ENCODE data around the gene TF. TPM values are rescaled to one million over a fixed set of nuclear protein-coding genes. Genes with fewer than 3 reads are reported as not detected.
"Not testable (repeated sequence)": the region's sequence is repeated elsewhere in the genome, so short reads cannot be mapped to it uniquely, and the experiment has no call there.

TF gene
- total RNA-seq, 1 donor from 2014 or later: 4.4 TPM

DNA sequence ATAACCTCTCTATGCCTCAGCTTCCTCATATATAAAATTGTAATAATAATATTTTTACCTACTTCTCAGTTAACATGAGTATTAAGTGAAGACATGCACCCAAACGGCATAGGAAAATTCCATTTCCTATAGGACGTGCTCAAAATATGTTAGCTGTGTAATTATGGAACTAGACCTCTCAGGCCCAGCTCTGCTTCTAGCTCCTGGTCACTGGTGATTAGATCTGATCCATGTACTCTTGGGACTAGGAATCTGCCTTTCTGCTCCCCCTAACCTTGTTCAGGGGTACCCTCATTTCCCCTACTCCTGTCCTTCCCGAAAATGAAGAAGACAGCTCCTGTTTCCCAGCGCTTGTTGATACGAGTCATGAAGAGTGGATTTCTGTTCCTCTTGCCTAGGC, 29.6 kb downstream of the TF start:
- peaks cover 8% of the 10 kb centered on the region for H3K27me3 Mint-ChIP-seq
- DNase-seq (ENCODE audit: low spot score, unreplicated experiment): no peak
- no peak overlapping the region for H3K27ac Mint-ChIP-seq
- H3K9me3 Mint-ChIP-seq (ENCODE audit: low read depth): no peaks in the 10 kb centered on the region
- TF ChIP-seq, protein P1, sequence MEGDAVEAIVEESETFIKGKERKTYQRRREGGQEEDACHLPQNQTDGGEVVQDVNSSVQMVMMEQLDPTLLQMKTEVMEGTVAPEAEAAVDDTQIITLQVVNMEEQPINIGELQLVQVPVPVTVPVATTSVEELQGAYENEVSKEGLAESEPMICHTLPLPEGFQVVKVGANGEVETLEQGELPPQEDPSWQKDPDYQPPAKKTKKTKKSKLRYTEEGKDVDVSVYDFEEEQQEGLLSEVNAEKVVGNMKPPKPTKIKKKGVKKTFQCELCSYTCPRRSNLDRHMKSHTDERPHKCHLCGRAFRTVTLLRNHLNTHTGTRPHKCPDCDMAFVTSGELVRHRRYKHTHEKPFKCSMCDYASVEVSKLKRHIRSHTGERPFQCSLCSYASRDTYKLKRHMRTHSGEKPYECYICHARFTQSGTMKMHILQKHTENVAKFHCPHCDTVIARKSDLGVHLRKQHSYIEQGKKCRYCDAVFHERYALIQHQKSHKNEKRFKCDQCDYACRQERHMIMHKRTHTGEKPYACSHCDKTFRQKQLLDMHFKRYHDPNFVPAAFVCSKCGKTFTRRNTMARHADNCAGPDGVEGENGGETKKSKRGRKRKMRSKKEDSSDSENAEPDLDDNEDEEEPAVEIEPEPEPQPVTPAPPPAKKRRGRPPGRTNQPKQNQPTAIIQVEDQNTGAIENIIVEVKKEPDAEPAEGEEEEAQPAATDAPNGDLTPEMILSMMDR (IDR thresholded peaks at IDR 0.05; ENCODE audit: unreplicated experiment): no peak
- H3K36me3 Mint-ChIP-seq (ENCODE audit: insufficient read depth): no peaks in the 10 kb centered on the region
- H3K4me3 Mint-ChIP-seq (ENCODE audit: low read depth): no peak overlapping the region
- no peaks in the 10 kb centered on the region for H3K4me1 Mint-ChIP-seq (ENCODE audit: low read depth)

- H3K9me3 Mint-ChIP-seq (ENCODE audit: low read depth): no peaks in the 10 kb centered on the region
- H3K4me1 Mint-ChIP-seq (ENCODE audit: low read depth): no peaks in the 10 kb centered on the region
- H3K4me3 Mint-ChIP-seq (ENCODE audit: low read depth): no peak overlapping the region
- no peaks in the 10 kb centered on the region for H3K36me3 Mint-ChIP-seq (ENCODE audit: insufficient read depth)
- H3K27me3 Mint-ChIP-seq: peaks cover 8% of the 10 kb centered on the region
- DNase-seq (ENCODE audit: low spot score, unreplicated experiment): no peak
- H3K27ac Mint-ChIP-seq: no peak overlapping the region
- TF ChIP-seq, protein P1 (IDR thresholded peaks at IDR 0.05; ENCODE audit: unreplicated experiment): no peak
Measured at GRCh38 chr3:133776794-133777438, 30.7 kb downstream of the TF start.

- H3K27ac Mint-ChIP-seq: no peak overlapping the region
- H3K36me3 Mint-ChIP-seq (ENCODE audit: insufficient read depth): no peaks in the 10 kb centered on the region
- H3K4me3 Mint-ChIP-seq (ENCODE audit: low read depth): no peak overlapping the region
- DNase-seq (ENCODE audit: low spot score, unreplicated experiment): no peak
- H3K27me3 Mint-ChIP-seq: peaks cover 8% of the 10 kb centered on the region
- TF ChIP-seq, protein P1 (IDR thresholded peaks at IDR 0.05; ENCODE audit: unreplicated experiment): no peak
- H3K9me3 Mint-ChIP-seq (ENCODE audit: low read depth): peaks cover 4% of the 10 kb centered on the region
- H3K4me1 Mint-ChIP-seq (ENCODE audit: low read depth): no peaks in the 10 kb centered on the region
Measured at GRCh38 chr3:133777807-133778568, 31.8 kb downstream of the TF start.

- H3K4me1 Mint-ChIP-seq (ENCODE audit: low read depth): no peaks in the 10 kb centered on the region
- H3K4me3 Mint-ChIP-seq (ENCODE audit: low read depth): no peak overlapping the region
- no peak for DNase-seq (ENCODE audit: low spot score, unreplicated experiment)
- H3K36me3 Mint-ChIP-seq (ENCODE audit: insufficient read depth): no peaks in the 10 kb centered on the region
- TF ChIP-seq, protein P1 (IDR thresholded peaks at IDR 0.05; ENCODE audit: unreplicated experiment): no peak
- peaks cover 8% of the 10 kb centered on the region for H3K27me3 Mint-ChIP-seq
- no peak overlapping the region for H3K27ac Mint-ChIP-seq
- H3K9me3 Mint-ChIP-seq (ENCODE audit: low read depth): peaks cover 4% of the 10 kb centered on the region
Measured at GRCh38 chr3:133779626-133780203, 33.5 kb downstream of the TF start.

GRCh38 chr3:133780756-133781155, 34.6 kb downstream of the TF start:
- not testable (repeated sequence) for H3K27me3 Mint-ChIP-seq; H3K4me1 Mint-ChIP-seq (ENCODE audit: low read depth); H3K27ac Mint-ChIP-seq; H3K9me3 Mint-ChIP-seq (ENCODE audit: low read depth); H3K36me3 Mint-ChIP-seq (ENCODE audit: insufficient read depth); DNase-seq (ENCODE audit: low spot score, unreplicated experiment); H3K4me3 Mint-ChIP-seq (ENCODE audit: low read depth)
